Mesenchymal stem cell (in vitro differentiated cells and primary cell): ENCODE data around the gene RBKS.

Experiments used
- DNase-seq: peaks from one replicate; pipeline ENCODE4 v3.0.0-alpha.2; 2013
- H2AFZ ChIP-seq: one replicate; pipeline ENCODE4 v1.6.1; 2013; ENCODE audit warnings: low read depth, mild to moderate bottlenecking, control low read depth, inconsistent platforms, low read length, moderate library complexity
- H2AK5ac ChIP-seq: 2 replicates; pipeline ENCODE4 v1.6.1; 2013; ENCODE audit warnings: low read length, moderate library complexity, mild to moderate bottlenecking, inconsistent platforms; ENCODE audit not compliant: severe bottlenecking
- H2BK120ac ChIP-seq: one replicate; pipeline ENCODE4 v1.6.1; 2013; ENCODE audit warnings: low read depth, mild to moderate bottlenecking, inconsistent platforms, low read length, moderate library complexity
- H2BK12ac ChIP-seq, 2 experiments: one replicate each; pipeline ENCODE4 v1.6.1; 2013; ENCODE audit warnings: inconsistent platforms in 2 of 2, low read length in 2 of 2, mild to moderate bottlenecking in 2 of 2, moderate library complexity in 2 of 2, control low read depth in 1 of 2
- H2BK15ac ChIP-seq: one replicate; pipeline ENCODE4 v1.6.1; 2013; ENCODE audit warnings: mild to moderate bottlenecking, low read depth, inconsistent platforms; ENCODE audit not compliant: poor library complexity, severe bottlenecking
- H2BK5ac ChIP-seq: 2 replicates; pipeline ENCODE4 v1.6.1; 2013; ENCODE audit warnings: low read depth, mild to moderate bottlenecking, low read length, control low read depth, inconsistent platforms; ENCODE audit not compliant: poor library complexity, severe bottlenecking
- H3K14ac ChIP-seq, 2 experiments: one replicate each; pipeline ENCODE4 v1.6.1; 2013; ENCODE audit warnings: inconsistent platforms in 2 of 2, low read length in 2 of 2, control low read depth in 1 of 2, mild to moderate bottlenecking in 1 of 2, moderate library complexity in 1 of 2
- H3K18ac ChIP-seq, 2 experiments: one replicate each; pipeline ENCODE4 v1.6.1; 2013; ENCODE audit warnings: inconsistent platforms in 2 of 2, low read length in 2 of 2, control low read depth in 1 of 2, low read depth in 1 of 2, mild to moderate bottlenecking in 1 of 2
- H3K23ac ChIP-seq, 2 experiments: one replicate each; pipeline ENCODE4 v1.6.1; 2013; ENCODE audit warnings: inconsistent platforms in 2 of 2, low read length in 2 of 2, mild to moderate bottlenecking in 2 of 2, moderate library complexity in 2 of 2, control low read depth in 1 of 2
- H3K27ac ChIP-seq: 2 replicates; pipeline ENCODE4 v1.5.1; 2013; ENCODE audit warnings: mild to moderate bottlenecking, moderate library complexity, low read length, control low read depth, inconsistent platforms; ENCODE audit not compliant: poor library complexity, severe bottlenecking
- H3K27me3 ChIP-seq, 2 experiments: 2 replicates each; pipeline versions ENCODE4 v1.6.1 to v1.7.0; 2013; ENCODE audit warnings: low read length in 2 of 2, mild to moderate bottlenecking in 2 of 2, moderate library complexity in 2 of 2, control low read depth in 1 of 2, inconsistent platforms in 1 of 2; ENCODE audit not compliant: control insufficient read depth in 1 of 2, insufficient read depth in 1 of 2
- H3K36me3 ChIP-seq, 2 experiments: 2 replicates each; pipeline versions ENCODE4 v1.6.1 to v1.7.0; 2013; ENCODE audit warnings: low read length in 2 of 2, control low read depth in 1 of 2, inconsistent platforms in 1 of 2, low read depth in 1 of 2, mild to moderate bottlenecking in 1 of 2; ENCODE audit not compliant: insufficient read depth in 2 of 2, control insufficient read depth in 1 of 2
- H3K4ac ChIP-seq, 2 experiments: one replicate each; pipeline ENCODE4 v1.6.1; 2013; ENCODE audit warnings: inconsistent platforms in 2 of 2, low read length in 2 of 2, mild to moderate bottlenecking in 2 of 2, moderate library complexity in 2 of 2, control low read depth in 1 of 2, low read depth in 1 of 2
- H3K4me1 ChIP-seq: 2 replicates; pipeline ENCODE4 v1.6.1; 2013; ENCODE audit warnings: low read depth, low read length, control low read depth; ENCODE audit not compliant: control insufficient read depth, insufficient read depth
- H3K4me2 ChIP-seq: 2 replicates; pipeline ENCODE4 v1.6.1; 2013; ENCODE audit warnings: low read length, mild to moderate bottlenecking, inconsistent platforms; ENCODE audit not compliant: poor library complexity, severe bottlenecking
- H3K4me3 ChIP-seq, 2 experiments: 2 replicates each; pipeline versions ENCODE4 v1.5.1 to v1.7.0; 2013; ENCODE audit warnings: low read length in 2 of 2, mild to moderate bottlenecking in 2 of 2, control low read depth in 1 of 2, low read depth in 1 of 2; ENCODE audit not compliant: insufficient read depth in 1 of 2
- H3K79me1 ChIP-seq: replicated peaks from 2 replicates; pipeline ENCODE4 v1.6.1; 2013; ENCODE audit warnings: mild to moderate bottlenecking, control low read depth, low read length, inconsistent platforms; ENCODE audit not compliant: poor library complexity, severe bottlenecking
- H3K9ac ChIP-seq: 2 replicates; pipeline ENCODE4 v1.7.0; 2013; ENCODE audit warnings: mild to moderate bottlenecking, low read length, moderate library complexity
- H3K9me3 ChIP-seq: 2 replicates; pipeline ENCODE4 v1.7.0; 2013; ENCODE audit warnings: mild to moderate bottlenecking, low read length; ENCODE audit not compliant: control insufficient read depth
- H4K8ac ChIP-seq: one replicate; pipeline ENCODE4 v1.6.1; 2013; ENCODE audit warnings: inconsistent platforms, mild to moderate bottlenecking, low read length, moderate library complexity
- H4K91ac ChIP-seq: one replicate; pipeline ENCODE4 v1.6.1; 2013; ENCODE audit warnings: mild to moderate bottlenecking, low read length, inconsistent platforms
- WGBS: methylation state at CpG from one replicate; pipeline ENCODE4 v1.1.7; 2013; ENCODE audit warnings: mixed read lengths; 5-methylcytosine and 5-hydroxymethylcytosine counted together

The RBKS gene

GRCh38 chr2:27904405-27904665 lies 14.1 kb upstream of the RBKS start:
- Histone ChIP-seq H3K18ac (no peak overlapping the region), H3K14ac (no peak overlapping the region), H3K36me3 (peaks cover 3 to 15% of the 10 kb centered on the region in 2 experiments), H3K9me3 (no peaks in the 10 kb centered on the region), H2AK5ac (no peak overlapping the region), H2BK15ac (no peak overlapping the region), H3K27me3 (no peaks in the 10 kb centered on the region), H4K8ac (no peak overlapping the region), H3K79me1 (peaks cover 14% of the 10 kb centered on the region), H4K91ac (no peak overlapping the region), H3K23ac (no peak overlapping the region), H3K4me2 (no peak overlapping the region), H3K4me3 (no peak overlapping the region), H3K9ac (no peak overlapping the region), H3K27ac (no peak overlapping the region), H2AFZ (no peak overlapping the region), H2BK12ac (no peak overlapping the region), H2BK5ac (no peak overlapping the region), H3K4ac (no peak overlapping the region), H3K4me1 (no peaks in the 10 kb centered on the region), H2BK120ac (no peak overlapping the region)
- no peak for DNase-seq
- no CpG with 5 or more reads among the region's 1 CpG for WGBS

DNA sequence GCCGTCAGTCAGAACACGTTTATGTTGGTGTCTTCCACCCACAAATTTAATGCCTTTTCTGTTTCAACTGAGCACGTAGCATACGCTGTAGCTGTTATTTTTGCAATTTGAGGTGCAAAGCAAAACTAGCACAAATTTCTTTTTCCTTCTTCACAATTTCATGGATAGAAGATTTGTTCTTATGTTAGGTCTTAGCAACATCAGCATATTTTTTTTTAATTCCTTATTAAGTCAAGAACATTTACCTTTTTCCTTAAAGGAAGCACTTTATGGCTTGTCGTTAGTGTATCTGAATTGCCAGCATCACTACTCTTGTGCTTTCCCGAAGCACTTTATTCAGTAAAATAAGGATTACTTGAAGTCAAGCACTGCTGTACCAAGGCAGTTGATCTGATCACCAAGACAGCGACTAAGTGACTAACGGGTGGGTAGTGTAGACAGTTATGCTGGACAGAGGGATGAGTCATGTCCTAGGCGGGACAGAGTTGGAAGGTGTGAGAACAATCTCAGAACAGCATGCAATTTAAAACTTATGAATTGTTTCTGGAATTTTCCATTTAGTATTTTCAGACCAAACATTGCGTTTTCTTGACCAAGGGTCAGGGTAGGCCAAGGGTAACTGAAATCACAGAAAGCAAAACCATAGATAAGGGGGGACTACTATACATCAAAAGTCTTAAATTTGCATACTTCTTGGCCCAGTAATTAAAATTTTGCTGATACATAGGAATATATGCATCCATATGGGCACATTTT lies 13.6 kb upstream of the RBKS start:
- no peak overlapping the region for H2BK12ac ChIP-seq
- H2BK15ac ChIP-seq = no peak overlapping the region
- H3K14ac ChIP-seq = no peak overlapping the region
- H3K9me3 ChIP-seq = no peaks in the 10 kb centered on the region
- no peak overlapping the region for H3K9ac ChIP-seq
- WGBS = 75% methylated on average over 8 of the region's 10 CpGs
- H3K4me1 ChIP-seq = no peaks in the 10 kb centered on the region
- no peak overlapping the region for H3K27ac ChIP-seq
- no peaks in the 10 kb centered on the region for H3K27me3 ChIP-seq
- peak; percentile 71 for DNase-seq
- no peak overlapping the region for H3K4me3 ChIP-seq
- H4K8ac ChIP-seq = no peak overlapping the region
- H4K91ac ChIP-seq = no peak overlapping the region
- H3K79me1 ChIP-seq = peaks cover 14% of the 10 kb centered on the region
- H3K18ac ChIP-seq = no peak overlapping the region
- no peak overlapping the region for H2AFZ ChIP-seq
- no peak overlapping the region for H2AK5ac ChIP-seq
- H3K23ac ChIP-seq = no peak overlapping the region
- no peak overlapping the region for H2BK120ac ChIP-seq
- no peak overlapping the region for H2BK5ac ChIP-seq
- peaks cover 3 to 20% of the 10 kb centered on the region in 2 experiments for H3K36me3 ChIP-seq
- H3K4ac ChIP-seq = no peak overlapping the region
- H3K4me2 ChIP-seq = no peak overlapping the region

DNA sequence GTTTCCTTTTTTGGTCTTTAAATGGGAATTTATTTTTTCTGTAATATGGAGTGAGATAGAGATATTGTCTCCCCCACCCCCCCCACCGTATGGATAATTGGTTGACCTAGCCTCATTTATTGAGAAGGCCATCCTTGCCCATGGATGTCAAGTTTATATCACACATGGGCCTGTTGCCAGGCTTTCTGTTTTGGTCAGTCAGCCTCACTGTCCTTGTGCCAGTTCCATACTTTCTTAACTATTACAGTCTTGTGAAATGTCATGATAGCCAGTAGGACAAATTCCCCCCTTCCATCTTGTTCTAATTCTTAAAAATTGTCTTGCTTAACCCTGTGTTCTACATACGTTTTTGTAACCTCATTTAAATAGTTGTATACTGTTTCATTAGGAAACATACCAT lies 12.8 kb upstream of the RBKS start:
- Histone ChIP-seq H3K4me3 (no peak overlapping the region), H4K8ac (no peak overlapping the region), H2BK120ac (no peak overlapping the region), H3K9me3 (no peaks in the 10 kb centered on the region), H3K9ac (no peak overlapping the region), H2BK12ac (no peak overlapping the region), H3K4me2 (no peak overlapping the region), H3K18ac (no peak overlapping the region), H2BK15ac (no peak overlapping the region), H3K79me1 (peaks cover 10% of the 10 kb centered on the region), H3K14ac (no peak overlapping the region), H3K27ac (no peak overlapping the region), H3K27me3 (no peaks in the 10 kb centered on the region), H4K91ac (no peak overlapping the region), H3K23ac (no peak overlapping the region), H2AK5ac (no peak overlapping the region), H3K4me1 (no peaks in the 10 kb centered on the region), H2AFZ (no peak overlapping the region), H2BK5ac (no peak overlapping the region), H3K4ac (no peak overlapping the region), H3K36me3 (peaks cover 0 to 28% of the 10 kb centered on the region in 2 experiments)
- no peak for DNase-seq
- 100% methylated on average over 1 of the region's 2 CpGs for WGBS

DNA sequence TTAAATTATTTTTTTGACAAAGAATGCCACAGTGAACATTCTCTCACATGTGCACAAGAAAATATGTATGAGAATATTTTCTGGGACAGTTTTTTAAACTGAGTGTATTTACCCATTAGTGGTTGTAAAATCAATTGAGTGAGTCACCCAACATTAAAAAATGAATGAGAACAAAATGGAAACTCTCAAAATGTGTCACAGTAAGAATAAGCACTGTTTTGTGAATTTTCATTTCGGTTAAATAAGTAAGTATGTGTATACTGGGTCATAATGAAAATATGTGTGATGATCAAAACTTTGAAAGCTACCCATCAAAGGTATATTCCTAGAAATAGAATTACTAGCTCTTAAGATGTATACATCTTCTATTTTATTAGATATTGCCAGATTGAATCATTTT lies 11.9 kb upstream of the RBKS start:
- no peak for DNase-seq
- H2BK5ac ChIP-seq = no peak overlapping the region
- H3K9ac ChIP-seq = no peak overlapping the region
- H4K91ac ChIP-seq = no peak overlapping the region
- no peak overlapping the region for H3K18ac ChIP-seq
- no peak overlapping the region for H2AK5ac ChIP-seq
- no peak overlapping the region for H4K8ac ChIP-seq
- H2BK15ac ChIP-seq = no peak overlapping the region
- H3K27ac ChIP-seq = no peak overlapping the region
- no peaks in the 10 kb centered on the region for H3K9me3 ChIP-seq
- H3K23ac ChIP-seq = no peak overlapping the region
- no peak overlapping the region for H3K4me3 ChIP-seq
- peaks cover 0 to 33% of the 10 kb centered on the region in 2 experiments for H3K36me3 ChIP-seq
- no peak overlapping the region for H2BK120ac ChIP-seq
- H3K4me2 ChIP-seq = no peak overlapping the region
- WGBS = no CpG with 5 or more reads among the region's 1 CpG
- no peak overlapping the region for H2BK12ac ChIP-seq
- H3K4me1 ChIP-seq = no peaks in the 10 kb centered on the region
- H3K79me1 ChIP-seq = peaks cover 10% of the 10 kb centered on the region
- no peak overlapping the region for H2AFZ ChIP-seq
- no peak overlapping the region for H3K14ac ChIP-seq
- H3K27me3 ChIP-seq = no peaks in the 10 kb centered on the region
- H3K4ac ChIP-seq = no peak overlapping the region
